A673 (cell line): ENCODE data around the gene FAS.

Source experiments
- CTCF ChIP-seq: fragments of 300-800, 200-600 bp; sonication (generic); conservative IDR thresholded peaks from 2 replicates; pipeline ENCODE4 v1.5.1; 2017; ENCODE audit warnings: low read depth, mild to moderate bottlenecking, antibody characterized with exemption, low read length, moderate library complexity, mixed read lengths
- EZH2 ChIP-seq: fragments of 200-600 bp; sonication (generic); IDR thresholded peaks from 2 replicates; pipeline ENCODE4 v1.6.1; 2017; ENCODE audit warnings: borderline replicate concordance, low read depth, mild to moderate bottlenecking, mixed read lengths, antibody characterized with exemption, low read length; ENCODE audit not compliant: poor library complexity, severe bottlenecking

DNA sequence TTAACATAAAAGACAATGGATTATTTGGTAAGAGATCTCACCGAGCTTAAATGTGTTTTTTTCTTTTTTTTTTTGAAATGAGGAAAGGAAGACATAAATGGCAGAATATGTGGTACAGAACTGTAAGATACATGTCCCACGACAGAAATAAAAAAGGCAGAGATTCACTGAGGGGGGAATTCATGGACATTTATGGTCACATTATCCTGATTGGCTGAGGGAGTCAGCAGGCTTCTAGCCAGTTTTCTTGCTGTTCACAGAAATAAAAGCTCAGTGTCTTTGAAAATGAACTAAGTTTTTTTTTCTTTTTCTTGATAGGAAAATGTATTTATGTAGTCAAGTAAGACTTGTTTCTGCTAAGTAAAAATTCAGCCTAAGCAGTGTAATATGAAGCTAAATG lies 8.2 kb upstream of the FAS start:
- TF ChIP-seq CTCF (no peak), EZH2 (no peak)
